ENCODE results near the gene ADGRV1.

GRCh38 chr5:90803876-90804275 lies 245.3 kb downstream of the ADGRV1 start:
- TF ChIP-seq CTCF (IDR thresholded peaks at IDR 0.05) (no peak), EP300 (IDR thresholded peaks at IDR 0.05) (no peak), POLR2A (IDR thresholded peaks at IDR 0.05) (no peak)

Data from tibial nerve (tissue), 4 donors.